Measurements from ENCODE around the gene AKT3. TPM values are rescaled to one million over a fixed set of nuclear protein-coding genes. Genes with fewer than 3 reads are reported as not detected.
"Not testable (repeated sequence)": the region's sequence is repeated elsewhere in the genome, so short reads cannot be mapped to it uniquely, and the experiment has no call there.

AKT3 gene
- total and polyA plus RNA-seq, 2 experiments from 2014 or later, result 4.5 to 18.5 TPM

DNA sequence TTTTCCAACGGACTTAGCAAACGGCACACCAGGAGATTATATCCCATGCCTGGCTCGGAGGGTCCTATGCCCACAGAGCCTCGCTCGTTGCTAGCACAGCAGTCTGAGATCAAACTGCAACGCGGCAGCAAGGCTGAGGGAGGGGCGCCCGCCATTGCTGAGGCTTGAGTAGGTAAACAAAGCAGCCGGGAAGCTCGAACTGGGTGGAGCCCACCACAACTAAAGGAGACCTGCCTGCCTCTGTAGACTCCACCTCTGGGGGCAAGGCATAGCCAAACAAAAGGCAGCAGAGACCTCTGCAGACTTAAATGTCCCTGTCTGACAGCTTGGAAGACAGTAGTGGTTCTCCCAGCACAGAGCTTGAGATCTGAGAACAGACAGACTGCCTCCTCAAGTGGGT, 42.7 kb downstream of the AKT3 start:
- not testable (repeated sequence) for H4K20me1 ChIP-seq (replicated peaks; ENCODE audit: insufficient read depth); H3K4me1 Mint-ChIP-seq; H3K27me3 ChIP-seq (ENCODE audit: insufficient read depth); H3K27me3 Mint-ChIP-seq (ENCODE audit: insufficient read depth, low read depth, poor library complexity); H3K27ac Mint-ChIP-seq; ATAC-seq; H3K4me1 ChIP-seq (ENCODE audit: insufficient read depth); H3K4me3 ChIP-seq; DNase-seq (ENCODE audit: low spot score); H2AFZ ChIP-seq; H3F3A ChIP-seq (replicated peaks; ENCODE audit: low read depth); H3K9me2 ChIP-seq (ENCODE audit: insufficient read depth); H3K27ac ChIP-seq (ENCODE audit: low read depth); H3K36me3 ChIP-seq (ENCODE audit: insufficient read depth); H3K4me3 Mint-ChIP-seq; H3K4me2 ChIP-seq
- Mint-ChIP-seq H3K9me3 (peaks cover 40% of the 10 kb centered on the region), H3K36me3 (ENCODE audit: low read depth) (peaks cover 52% of the 10 kb centered on the region)
- H3K79me2 ChIP-seq (replicated peaks; ENCODE audit: insufficient read depth), result peaks cover 24% of the 10 kb centered on the region

DNA sequence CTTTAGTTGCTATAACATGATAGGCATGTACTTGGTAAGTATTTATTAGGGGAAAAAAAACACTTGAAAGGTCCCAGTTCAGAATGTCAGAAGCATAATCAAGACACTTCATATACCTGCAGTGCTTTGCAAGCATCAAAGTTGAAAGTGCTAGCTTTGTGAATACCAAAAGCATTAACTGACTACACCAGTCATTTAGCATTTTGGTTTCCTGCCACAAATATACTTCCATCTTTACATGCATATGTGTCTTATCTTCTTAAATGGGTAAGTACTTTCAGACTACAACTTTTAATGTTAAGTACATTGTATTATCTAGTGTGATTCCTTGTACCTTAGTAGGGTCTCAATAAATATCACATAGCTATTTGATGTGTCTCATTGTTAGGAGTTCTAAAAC, 43.7 kb downstream of the AKT3 start:
- H2AFZ ChIP-seq, result no peak overlapping the region
- no peak overlapping the region for H3K4me3 Mint-ChIP-seq
- no peak for DNase-seq (ENCODE audit: low spot score)
- no peak overlapping the region for H3K4me2 ChIP-seq
- no peaks in the 10 kb centered on the region for H3K27me3 ChIP-seq (ENCODE audit: insufficient read depth)
- H3K9me2 ChIP-seq (ENCODE audit: insufficient read depth), result no peaks in the 10 kb centered on the region
- H3K36me3 Mint-ChIP-seq (ENCODE audit: low read depth), result peaks cover 49% of the 10 kb centered on the region
- TF ChIP-seq CREB1 (CRISPR knock-in tag; IDR thresholded peaks at IDR 0.05; ENCODE audit: low read depth), result no peak
- no peaks in the 10 kb centered on the region for H3F3A ChIP-seq (replicated peaks; ENCODE audit: low read depth)
- no peaks in the 10 kb centered on the region for H3K4me1 ChIP-seq (ENCODE audit: insufficient read depth)
- no peak overlapping the region for H3K27ac Mint-ChIP-seq
- no peaks in the 10 kb centered on the region for H3K4me1 Mint-ChIP-seq
- no peaks in the 10 kb centered on the region for H3K27me3 Mint-ChIP-seq (ENCODE audit: insufficient read depth, low read depth, poor library complexity)
- H3K4me3 ChIP-seq, result no peak overlapping the region
- ATAC-seq, result no peak
- H3K36me3 ChIP-seq (ENCODE audit: insufficient read depth), result 0 out of 2 replicates have a peak, but pooled peaks cover 8% of the 10 kb centered on the region
- H3K27ac ChIP-seq (ENCODE audit: low read depth), result no peak overlapping the region
- H4K20me1 ChIP-seq (replicated peaks; ENCODE audit: insufficient read depth), result 0 out of 2 replicates have a peak, but pooled peaks cover 4% of the 10 kb centered on the region
- peaks cover 40% of the 10 kb centered on the region for H3K9me3 Mint-ChIP-seq
- H3K79me2 ChIP-seq (replicated peaks; ENCODE audit: insufficient read depth), result peaks cover 20% of the 10 kb centered on the region

DNA sequence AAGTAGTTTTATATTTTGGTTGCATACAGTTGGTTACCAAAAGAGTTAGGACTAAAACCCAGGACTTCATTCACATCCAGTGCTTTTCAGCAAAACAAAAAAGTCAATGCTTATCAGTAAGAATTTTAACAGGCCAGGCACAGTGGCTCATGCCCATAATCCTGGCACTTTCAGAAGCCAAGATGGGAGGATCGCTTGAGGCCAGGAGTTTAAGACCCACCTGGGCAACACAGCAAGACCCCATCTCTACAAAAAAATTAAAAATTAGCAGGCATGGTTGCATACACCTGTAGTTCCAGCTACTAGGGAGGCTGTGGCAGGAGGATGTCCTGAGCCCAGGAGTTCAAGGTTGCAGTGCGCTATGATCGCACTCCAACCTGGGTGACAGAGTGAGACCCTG, 47.3 kb downstream of the AKT3 start:
- no peak overlapping the region for H2AFZ ChIP-seq
- H3F3A ChIP-seq (replicated peaks; ENCODE audit: low read depth), result no peaks in the 10 kb centered on the region
- no peaks in the 10 kb centered on the region for H3K4me1 ChIP-seq (ENCODE audit: insufficient read depth)
- Mint-ChIP-seq H3K27me3 (ENCODE audit: insufficient read depth, low read depth, poor library complexity) (no peaks in the 10 kb centered on the region), H3K27ac (no peak overlapping the region), H3K4me1 (no peaks in the 10 kb centered on the region), H3K4me3 (no peak overlapping the region), H3K9me3 (peaks cover 14% of the 10 kb centered on the region), H3K36me3 (ENCODE audit: low read depth) (peaks cover 28% of the 10 kb centered on the region)
- no peak overlapping the region for H3K27ac ChIP-seq (ENCODE audit: low read depth)
- ATAC-seq, result no peak
- peaks cover 4% of the 10 kb centered on the region; the same call in 1 of the 2 replicates for H3K79me2 ChIP-seq (replicated peaks; ENCODE audit: insufficient read depth)
- H3K4me3 ChIP-seq, result no peak overlapping the region
- no peaks in the 10 kb centered on the region for H4K20me1 ChIP-seq (replicated peaks; ENCODE audit: insufficient read depth)
- H3K4me2 ChIP-seq, result no peak overlapping the region
- DNase-seq (ENCODE audit: low spot score), result no peak
- TF ChIP-seq NANOG (IDR thresholded peaks at IDR 0.05; ENCODE audit: borderline replicate concordance) (no peak), STAT1 (IDR thresholded peaks at IDR 0.05; ENCODE audit: unreplicated experiment) (no peak), EZH2 (IDR thresholded peaks at IDR 0.05; ENCODE audit: low read depth, unreplicated experiment) (no peak)
- TF ChIP-seq, protein P1, sequence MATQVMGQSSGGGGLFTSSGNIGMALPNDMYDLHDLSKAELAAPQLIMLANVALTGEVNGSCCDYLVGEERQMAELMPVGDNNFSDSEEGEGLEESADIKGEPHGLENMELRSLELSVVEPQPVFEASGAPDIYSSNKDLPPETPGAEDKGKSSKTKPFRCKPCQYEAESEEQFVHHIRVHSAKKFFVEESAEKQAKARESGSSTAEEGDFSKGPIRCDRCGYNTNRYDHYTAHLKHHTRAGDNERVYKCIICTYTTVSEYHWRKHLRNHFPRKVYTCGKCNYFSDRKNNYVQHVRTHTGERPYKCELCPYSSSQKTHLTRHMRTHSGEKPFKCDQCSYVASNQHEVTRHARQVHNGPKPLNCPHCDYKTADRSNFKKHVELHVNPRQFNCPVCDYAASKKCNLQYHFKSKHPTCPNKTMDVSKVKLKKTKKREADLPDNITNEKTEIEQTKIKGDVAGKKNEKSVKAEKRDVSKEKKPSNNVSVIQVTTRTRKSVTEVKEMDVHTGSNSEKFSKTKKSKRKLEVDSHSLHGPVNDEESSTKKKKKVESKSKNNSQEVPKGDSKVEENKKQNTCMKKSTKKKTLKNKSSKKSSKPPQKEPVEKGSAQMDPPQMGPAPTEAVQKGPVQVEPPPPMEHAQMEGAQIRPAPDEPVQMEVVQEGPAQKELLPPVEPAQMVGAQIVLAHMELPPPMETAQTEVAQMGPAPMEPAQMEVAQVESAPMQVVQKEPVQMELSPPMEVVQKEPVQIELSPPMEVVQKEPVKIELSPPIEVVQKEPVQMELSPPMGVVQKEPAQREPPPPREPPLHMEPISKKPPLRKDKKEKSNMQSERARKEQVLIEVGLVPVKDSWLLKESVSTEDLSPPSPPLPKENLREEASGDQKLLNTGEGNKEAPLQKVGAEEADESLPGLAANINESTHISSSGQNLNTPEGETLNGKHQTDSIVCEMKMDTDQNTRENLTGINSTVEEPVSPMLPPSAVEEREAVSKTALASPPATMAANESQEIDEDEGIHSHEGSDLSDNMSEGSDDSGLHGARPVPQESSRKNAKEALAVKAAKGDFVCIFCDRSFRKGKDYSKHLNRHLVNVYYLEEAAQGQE (IDR thresholded peaks at IDR 0.05; ENCODE audit: unreplicated experiment), result no peak
- TF ChIP-seq, protein P2, sequence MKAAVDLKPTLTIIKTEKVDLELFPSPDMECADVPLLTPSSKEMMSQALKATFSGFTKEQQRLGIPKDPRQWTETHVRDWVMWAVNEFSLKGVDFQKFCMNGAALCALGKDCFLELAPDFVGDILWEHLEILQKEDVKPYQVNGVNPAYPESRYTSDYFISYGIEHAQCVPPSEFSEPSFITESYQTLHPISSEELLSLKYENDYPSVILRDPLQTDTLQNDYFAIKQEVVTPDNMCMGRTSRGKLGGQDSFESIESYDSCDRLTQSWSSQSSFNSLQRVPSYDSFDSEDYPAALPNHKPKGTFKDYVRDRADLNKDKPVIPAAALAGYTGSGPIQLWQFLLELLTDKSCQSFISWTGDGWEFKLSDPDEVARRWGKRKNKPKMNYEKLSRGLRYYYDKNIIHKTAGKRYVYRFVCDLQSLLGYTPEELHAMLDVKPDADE (IDR thresholded peaks at IDR 0.05), result no peak
- TF ChIP-seq, protein P3, sequence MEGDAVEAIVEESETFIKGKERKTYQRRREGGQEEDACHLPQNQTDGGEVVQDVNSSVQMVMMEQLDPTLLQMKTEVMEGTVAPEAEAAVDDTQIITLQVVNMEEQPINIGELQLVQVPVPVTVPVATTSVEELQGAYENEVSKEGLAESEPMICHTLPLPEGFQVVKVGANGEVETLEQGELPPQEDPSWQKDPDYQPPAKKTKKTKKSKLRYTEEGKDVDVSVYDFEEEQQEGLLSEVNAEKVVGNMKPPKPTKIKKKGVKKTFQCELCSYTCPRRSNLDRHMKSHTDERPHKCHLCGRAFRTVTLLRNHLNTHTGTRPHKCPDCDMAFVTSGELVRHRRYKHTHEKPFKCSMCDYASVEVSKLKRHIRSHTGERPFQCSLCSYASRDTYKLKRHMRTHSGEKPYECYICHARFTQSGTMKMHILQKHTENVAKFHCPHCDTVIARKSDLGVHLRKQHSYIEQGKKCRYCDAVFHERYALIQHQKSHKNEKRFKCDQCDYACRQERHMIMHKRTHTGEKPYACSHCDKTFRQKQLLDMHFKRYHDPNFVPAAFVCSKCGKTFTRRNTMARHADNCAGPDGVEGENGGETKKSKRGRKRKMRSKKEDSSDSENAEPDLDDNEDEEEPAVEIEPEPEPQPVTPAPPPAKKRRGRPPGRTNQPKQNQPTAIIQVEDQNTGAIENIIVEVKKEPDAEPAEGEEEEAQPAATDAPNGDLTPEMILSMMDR (conservative IDR thresholded peaks at IDR 0.05; ENCODE audit: low read depth in 2 of 2), result no peak
- H3K27me3 ChIP-seq (ENCODE audit: insufficient read depth), result no peaks in the 10 kb centered on the region
- no peaks in the 10 kb centered on the region for H3K9me2 ChIP-seq (ENCODE audit: insufficient read depth)
- H3K36me3 ChIP-seq (ENCODE audit: insufficient read depth), result 0 out of 2 replicates have a peak, but pooled peaks cover 8% of the 10 kb centered on the region

All from GM23338 (cell line).